ENCODE data around the gene NAA10. TPM values are rescaled to one million over a fixed set of nuclear protein-coding genes. Genes with fewer than 3 reads are reported as not detected.
A peak's percentile ranks its signal among the peaks of the same experiment; 100 is the strongest.

Gene NAA10
- total and polyA plus RNA-seq, 2 experiments from 2014 or later, result 90.1 to 186 TPM

DNA sequence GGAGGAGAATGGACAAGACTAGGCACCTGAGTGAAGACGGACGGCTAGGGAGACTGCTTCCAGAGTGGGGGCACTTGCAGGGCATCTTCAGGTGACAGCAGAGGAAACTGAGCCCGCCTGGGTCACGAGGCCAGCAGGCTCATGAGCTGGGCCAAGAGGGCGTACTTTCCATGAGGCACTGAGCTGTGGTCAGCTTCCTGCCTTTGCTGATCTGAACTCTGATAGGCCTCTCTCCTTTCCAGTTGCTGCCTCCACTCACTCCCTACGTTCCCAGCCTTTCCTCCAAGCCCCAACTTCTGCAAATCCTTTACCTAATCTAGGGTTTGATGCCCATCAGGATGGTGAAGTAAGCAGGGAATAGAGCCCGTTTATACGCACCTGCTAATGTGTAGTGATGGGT, 47.5 kb downstream of the NAA10 start:
- Histone ChIP-seq H3K9me3 (ENCODE audit: low read depth) (no peaks in the 10 kb centered on the region), H3K36me3 (no peaks in the 10 kb centered on the region), H3K4me3 (no peak overlapping the region), H3K4me1 (ENCODE audit: low read depth) (no peaks in the 10 kb centered on the region), H3K27me3 (peaks cover 32% of the 10 kb centered on the region), H3K27ac (no peak overlapping the region)
- TF ChIP-seq, protein P1, sequence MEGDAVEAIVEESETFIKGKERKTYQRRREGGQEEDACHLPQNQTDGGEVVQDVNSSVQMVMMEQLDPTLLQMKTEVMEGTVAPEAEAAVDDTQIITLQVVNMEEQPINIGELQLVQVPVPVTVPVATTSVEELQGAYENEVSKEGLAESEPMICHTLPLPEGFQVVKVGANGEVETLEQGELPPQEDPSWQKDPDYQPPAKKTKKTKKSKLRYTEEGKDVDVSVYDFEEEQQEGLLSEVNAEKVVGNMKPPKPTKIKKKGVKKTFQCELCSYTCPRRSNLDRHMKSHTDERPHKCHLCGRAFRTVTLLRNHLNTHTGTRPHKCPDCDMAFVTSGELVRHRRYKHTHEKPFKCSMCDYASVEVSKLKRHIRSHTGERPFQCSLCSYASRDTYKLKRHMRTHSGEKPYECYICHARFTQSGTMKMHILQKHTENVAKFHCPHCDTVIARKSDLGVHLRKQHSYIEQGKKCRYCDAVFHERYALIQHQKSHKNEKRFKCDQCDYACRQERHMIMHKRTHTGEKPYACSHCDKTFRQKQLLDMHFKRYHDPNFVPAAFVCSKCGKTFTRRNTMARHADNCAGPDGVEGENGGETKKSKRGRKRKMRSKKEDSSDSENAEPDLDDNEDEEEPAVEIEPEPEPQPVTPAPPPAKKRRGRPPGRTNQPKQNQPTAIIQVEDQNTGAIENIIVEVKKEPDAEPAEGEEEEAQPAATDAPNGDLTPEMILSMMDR (IDR thresholded peaks at IDR 0.05; ENCODE audit: low read depth, low read length), result no peak
- DNase-seq (ENCODE audit: low read depth in 1 of 2, low spot score in 1 of 2), result no peak

DNA sequence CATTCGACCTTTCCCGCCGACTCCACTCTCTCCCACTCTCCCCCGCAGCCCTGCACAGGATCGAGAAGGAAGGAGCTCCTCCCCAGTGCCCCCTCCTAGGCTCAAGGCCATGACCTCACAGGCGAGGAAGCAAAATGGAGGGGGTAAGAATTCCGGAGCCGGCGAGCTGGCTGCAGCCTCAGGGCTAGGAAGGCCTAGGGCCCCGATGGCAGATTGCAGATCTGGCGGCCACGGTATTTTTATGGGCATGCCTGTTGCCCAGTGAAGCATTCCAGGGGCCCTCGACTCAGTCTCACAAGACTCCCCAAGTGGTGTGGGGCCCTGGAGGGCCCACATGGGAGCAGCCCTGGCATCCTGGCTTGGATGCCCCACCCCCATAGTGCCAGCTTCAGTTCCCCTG, 47.9 kb downstream of the NAA10 start:
- DNase-seq (ENCODE audit: low read depth in 1 of 2, low spot score in 1 of 2), result no peak
- no peak overlapping the region for H3K27ac ChIP-seq

DNA sequence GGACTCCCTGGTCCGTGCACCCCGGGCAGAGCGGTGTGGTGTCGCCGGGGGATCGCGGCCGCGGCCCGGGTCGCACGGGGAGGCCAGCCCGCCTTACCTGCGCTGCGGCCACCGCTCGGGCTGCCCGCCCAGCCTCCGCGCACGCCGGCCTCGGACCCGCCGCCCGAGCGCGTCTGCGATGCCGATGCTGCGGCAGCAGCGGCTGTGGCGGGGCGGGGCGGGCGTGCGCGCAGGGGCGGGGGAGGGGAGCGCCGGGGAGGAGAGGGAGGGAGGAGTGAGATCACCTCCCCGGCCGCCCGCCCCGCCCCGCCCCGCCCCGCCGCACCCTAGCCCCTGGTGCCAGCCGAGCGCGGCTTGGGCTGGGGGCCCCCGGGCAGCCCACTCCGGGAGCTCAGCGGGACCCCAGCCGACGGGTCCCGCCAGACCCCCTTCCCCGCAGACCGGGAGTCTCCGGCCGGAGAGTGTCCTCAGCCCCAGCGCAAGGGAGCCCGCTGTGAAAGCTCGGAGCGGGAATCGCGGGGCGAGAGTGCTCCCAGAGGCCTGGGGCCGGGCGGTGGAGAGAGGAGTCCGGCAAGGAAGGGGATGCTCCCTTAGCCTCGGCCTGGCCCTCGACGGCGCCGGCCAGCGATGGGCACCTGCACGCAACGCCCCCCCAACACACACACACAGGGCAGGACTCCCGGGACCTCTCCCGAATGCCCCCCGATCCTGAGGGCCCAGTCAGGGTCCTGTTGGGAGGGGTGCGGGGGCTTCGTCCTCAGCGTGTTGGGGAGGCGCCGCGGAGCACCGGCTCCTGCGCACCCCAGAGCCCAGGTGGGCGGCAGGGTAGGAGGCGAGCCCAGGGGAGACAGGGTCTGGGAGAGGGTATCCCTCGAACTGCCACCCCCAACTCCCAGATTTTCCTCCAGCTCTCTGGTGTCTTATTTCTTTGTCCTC, 48.6 kb downstream of the NAA10 start, which contains the start of gene L1CAM:
Gene L1CAM (minus strand): TSS at position 206 of the 936 bp plus-strand sequence. CDS start 10,337 bp downstream, outside the sequence.
- H3K4me3 ChIP-seq, result peak within 1 kb of the TSS; percentile 10
- TF ChIP-seq, protein P1 (IDR thresholded peaks at IDR 0.05; ENCODE audit: low read depth, low read length), result no peak
- H3K27me3 ChIP-seq, result peaks cover 32% of the 10 kb centered on the region
- peak in 1 of 2 donors; percentile 21 for DNase-seq (ENCODE audit: low read depth in 1 of 2, low spot score in 1 of 2)
- H3K9me3 ChIP-seq (ENCODE audit: low read depth), result no peaks in the 10 kb centered on the region
- no peak within 1 kb of the TSS for H3K27ac ChIP-seq
- H3K4me1 ChIP-seq (ENCODE audit: low read depth), result no peaks in the 10 kb centered on the region
- H3K36me3 ChIP-seq, result no peaks in the 10 kb centered on the region

More for the DNA sequence above, 47.9 kb downstream of the NAA10 start:
- no peaks in the 10 kb centered on the region for H3K4me1 ChIP-seq (ENCODE audit: low read depth)
- H3K36me3 ChIP-seq, result no peaks in the 10 kb centered on the region
- peaks cover 32% of the 10 kb centered on the region for H3K27me3 ChIP-seq
- TF ChIP-seq, protein P1 (IDR thresholded peaks at IDR 0.05; ENCODE audit: low read depth, low read length), result no peak
- H3K9me3 ChIP-seq (ENCODE audit: low read depth), result no peaks in the 10 kb centered on the region
- H3K4me3 ChIP-seq, result no peak overlapping the region

DNA sequence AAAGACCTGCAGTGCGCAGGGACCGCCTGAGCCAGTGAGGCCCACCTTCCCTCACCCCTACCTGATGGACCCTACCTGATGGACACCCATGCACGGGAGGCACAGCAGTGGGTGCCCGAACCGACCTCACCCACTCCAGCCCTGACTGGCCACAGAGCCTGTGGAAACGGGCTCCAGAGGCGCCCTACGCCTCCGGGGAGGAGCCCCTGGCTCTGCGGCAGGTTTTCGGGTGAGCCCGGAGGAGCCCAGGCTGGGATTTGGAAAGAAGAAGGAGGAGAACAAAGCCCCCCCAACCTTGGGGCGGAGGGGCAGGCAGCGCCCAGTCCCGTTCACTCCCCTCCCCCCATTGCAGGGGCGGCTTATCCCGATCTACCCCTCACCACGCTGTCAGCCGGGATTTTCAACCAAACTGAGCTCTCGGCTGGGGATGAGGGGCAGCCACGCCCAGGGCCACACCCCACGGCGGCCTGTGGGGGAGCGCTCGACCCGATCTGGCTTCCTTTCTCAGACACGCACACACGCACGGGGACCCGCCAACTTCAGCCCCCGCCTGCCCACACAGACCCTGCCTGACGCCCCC, 49.5 kb downstream of the NAA10 start:
- TF ChIP-seq, protein P1 (IDR thresholded peaks at IDR 0.05; ENCODE audit: low read depth, low read length), result no peak
- H3K9me3 ChIP-seq (ENCODE audit: low read depth), result no peaks in the 10 kb centered on the region
- H3K4me1 ChIP-seq (ENCODE audit: low read depth), result no peaks in the 10 kb centered on the region
- H3K27ac ChIP-seq, result no peak overlapping the region
- H3K27me3 ChIP-seq, result peaks cover 32% of the 10 kb centered on the region
- no peak for DNase-seq (ENCODE audit: low read depth in 1 of 2, low spot score in 1 of 2)
- no peaks in the 10 kb centered on the region for H3K36me3 ChIP-seq
- H3K4me3 ChIP-seq, result no peak overlapping the region

DNA sequence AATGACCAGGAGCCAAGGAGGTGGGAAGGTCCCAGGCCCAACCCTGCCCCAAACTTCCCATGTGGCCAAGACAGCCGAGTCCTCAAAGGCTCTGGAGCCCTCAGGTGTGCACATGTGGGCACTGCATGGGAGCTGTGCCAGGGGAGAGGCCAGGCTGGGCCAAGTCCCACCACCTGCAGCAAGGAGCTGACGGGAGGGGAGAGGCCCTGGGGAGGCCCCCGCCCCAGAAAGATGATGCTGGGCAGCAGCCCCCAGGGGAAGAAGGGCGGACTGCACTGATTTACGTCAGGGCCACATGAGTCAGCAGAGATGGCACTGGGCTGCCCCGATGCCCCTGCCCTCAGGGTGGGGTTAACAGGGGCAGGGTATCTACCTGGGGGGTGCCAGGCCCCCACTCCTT, 50.2 kb downstream of the NAA10 start:
- Histone ChIP-seq H3K27ac (no peak overlapping the region), H3K4me1 (ENCODE audit: low read depth) (no peaks in the 10 kb centered on the region), H3K36me3 (no peaks in the 10 kb centered on the region), H3K4me3 (no peak overlapping the region), H3K9me3 (ENCODE audit: low read depth) (no peaks in the 10 kb centered on the region), H3K27me3 (peaks cover 32% of the 10 kb centered on the region)
- no peak for DNase-seq (ENCODE audit: low read depth in 1 of 2, low spot score in 1 of 2)
- TF ChIP-seq, protein P1 (IDR thresholded peaks at IDR 0.05; ENCODE audit: low read depth, low read length), result no peak
